GM18508 (cell line): Measurements from ENCODE around the gene BTBD1.
"Not testable (repeated sequence)": the region's sequence is repeated elsewhere in the genome, so short reads cannot be mapped to it uniquely, and the experiment has no call there.

Source experiments
- ATAC-seq: cut with Tn5 transposase; IDR thresholded peaks from one replicate; pipeline ENCODE4 v1.9.1; 2021; ENCODE audit warnings: moderate number of reproducible peaks; ENCODE audit not compliant: insufficient read depth, unreplicated experiment

BTBD1 gene

GRCh38 chr15:83098079-83098478, 31.0 kb upstream of the BTBD1 start:
- no peak for ATAC-seq

GRCh38 chr15:83094583-83094982, 27.5 kb upstream of the BTBD1 start:
- ATAC-seq = no peak

GRCh38 chr15:83092309-83092976, 25.4 kb upstream of the BTBD1 start:
- no peak for ATAC-seq

- not testable (repeated sequence) for ATAC-seq
These were observed 24.9 kb upstream of the BTBD1 start for GRCh38 chr15:83091965-83092308.

- no peak for ATAC-seq
These were observed 23.4 kb upstream of the BTBD1 start for GRCh38 chr15:83090465-83090864.

GRCh38 chr15:83088876-83089275, 21.8 kb upstream of the BTBD1 start:
- no peak for ATAC-seq

GRCh38 chr15:83087576-83087975, 20.5 kb upstream of the BTBD1 start:
- no peak for ATAC-seq

GRCh38 chr15:83085864-83086552, 19.0 kb upstream of the BTBD1 start:
- ATAC-seq = not testable (repeated sequence)

GRCh38 chr15:83085461-83085860, 18.4 kb upstream of the BTBD1 start:
- not testable (repeated sequence) for ATAC-seq

GRCh38 chr15:83082730-83083386, 15.8 kb upstream of the BTBD1 start:
- no peak for ATAC-seq

- no peak for ATAC-seq
These were observed 14.4 kb upstream of the BTBD1 start for GRCh38 chr15:83081256-83082014.

- ATAC-seq = no peak
These were observed 11.7 kb upstream of the BTBD1 start for GRCh38 chr15:83078712-83079111.

- no peak for ATAC-seq
These were observed 10.6 kb upstream of the BTBD1 start for GRCh38 chr15:83077491-83078230.

GRCh38 chr15:83069211-83069642, 2.2 kb upstream of the BTBD1 start:
- not testable (repeated sequence) for ATAC-seq

GRCh38 chr15:83068054-83068453, 1.0 kb upstream of the BTBD1 start:
- ATAC-seq = no peak

- ATAC-seq = no peak
These were observed 548 bp upstream of the BTBD1 start for GRCh38 chr15:83067638-83067962.

GRCh38 chr15:83066034-83066733, 868 bp downstream of the BTBD1 start:
- no peak for ATAC-seq

- no peak for ATAC-seq
These were observed 1.6 kb downstream of the BTBD1 start for GRCh38 chr15:83065431-83065830.

- ATAC-seq = no peak
These were observed 2.2 kb downstream of the BTBD1 start for GRCh38 chr15:83064859-83065258.

- no peak for ATAC-seq
These were observed 3.5 kb downstream of the BTBD1 start for GRCh38 chr15:83063551-83063950.
